HEK293T (cell line): ENCODE data around the gene CLASP2.

Experiments used
- ARNT ChIP-seq: fragments of 450-650 bp; IDR thresholded peaks from 2 replicates; pipeline ENCODE4 v1.6.1; 2017; ENCODE audit warnings: mild to moderate bottlenecking
- ELF4 ChIP-seq: fragments of 450-650 bp; IDR thresholded peaks from 2 replicates; pipeline ENCODE4 v1.6.1; 2017; ENCODE audit warnings: antibody characterized with exemption
- FOXK2 ChIP-seq: fragments of 450-650 bp; IDR thresholded peaks from 2 replicates; pipeline ENCODE4 v1.6.1; 2016; ENCODE audit warnings: mild to moderate bottlenecking
- L3MBTL2 ChIP-seq: fragments of 450-650 bp; conservative IDR thresholded peaks from 2 replicates; pipeline ENCODE4 v1.6.1; 2016; ENCODE audit warnings: mild to moderate bottlenecking
- NFRKB ChIP-seq: fragments of 450-650 bp; IDR thresholded peaks from 2 replicates; pipeline ENCODE4 v1.6.1; 2016; ENCODE audit warnings: mild to moderate bottlenecking, moderate library complexity
- SP1 ChIP-seq: fragments of 450-650 bp; IDR thresholded peaks from 2 replicates; pipeline ENCODE4 v1.6.1; 2017
- SUZ12 ChIP-seq: fragments of 450-650 bp; IDR thresholded peaks from 2 replicates; pipeline ENCODE4 v1.6.1; 2016; ENCODE audit warnings: mild to moderate bottlenecking
- ZNF384 ChIP-seq: fragments of 450-650 bp; IDR thresholded peaks from 2 replicates; pipeline ENCODE4 v1.6.1; 2016

DNA sequence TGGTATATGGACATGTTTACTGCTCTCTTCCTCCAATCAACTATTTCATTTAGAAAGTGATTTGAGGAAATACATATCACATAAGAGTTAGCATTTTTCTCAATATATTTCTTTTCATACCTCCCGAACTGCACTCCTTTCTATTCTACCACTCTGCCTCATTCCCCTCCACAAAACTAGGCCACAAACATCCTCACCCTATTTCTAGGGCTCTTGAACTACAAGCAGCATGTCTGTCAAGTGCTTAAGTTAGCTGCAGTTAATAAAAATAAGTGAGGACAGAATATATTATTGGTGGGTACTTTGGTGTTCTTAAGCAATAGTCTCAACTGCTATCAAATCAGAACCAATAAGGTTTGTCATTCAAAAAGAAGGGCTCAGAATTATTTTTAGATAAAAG, 125.1 kb downstream of the CLASP2 start:
- no peak for TF ChIP-seq ELF4
- TF ChIP-seq SP1, result no peak
- TF ChIP-seq ZNF384, result no peak
- TF ChIP-seq FOXK2, result no peak
- no peak for TF ChIP-seq SUZ12
- TF ChIP-seq ARNT, result no peak
- no peak for TF ChIP-seq L3MBTL2
- TF ChIP-seq NFRKB, result no peak
